Measurements from ENCODE around the gene CDKN1C.
A peak's percentile ranks its signal among the peaks of the same experiment; 100 is the strongest.

DNA sequence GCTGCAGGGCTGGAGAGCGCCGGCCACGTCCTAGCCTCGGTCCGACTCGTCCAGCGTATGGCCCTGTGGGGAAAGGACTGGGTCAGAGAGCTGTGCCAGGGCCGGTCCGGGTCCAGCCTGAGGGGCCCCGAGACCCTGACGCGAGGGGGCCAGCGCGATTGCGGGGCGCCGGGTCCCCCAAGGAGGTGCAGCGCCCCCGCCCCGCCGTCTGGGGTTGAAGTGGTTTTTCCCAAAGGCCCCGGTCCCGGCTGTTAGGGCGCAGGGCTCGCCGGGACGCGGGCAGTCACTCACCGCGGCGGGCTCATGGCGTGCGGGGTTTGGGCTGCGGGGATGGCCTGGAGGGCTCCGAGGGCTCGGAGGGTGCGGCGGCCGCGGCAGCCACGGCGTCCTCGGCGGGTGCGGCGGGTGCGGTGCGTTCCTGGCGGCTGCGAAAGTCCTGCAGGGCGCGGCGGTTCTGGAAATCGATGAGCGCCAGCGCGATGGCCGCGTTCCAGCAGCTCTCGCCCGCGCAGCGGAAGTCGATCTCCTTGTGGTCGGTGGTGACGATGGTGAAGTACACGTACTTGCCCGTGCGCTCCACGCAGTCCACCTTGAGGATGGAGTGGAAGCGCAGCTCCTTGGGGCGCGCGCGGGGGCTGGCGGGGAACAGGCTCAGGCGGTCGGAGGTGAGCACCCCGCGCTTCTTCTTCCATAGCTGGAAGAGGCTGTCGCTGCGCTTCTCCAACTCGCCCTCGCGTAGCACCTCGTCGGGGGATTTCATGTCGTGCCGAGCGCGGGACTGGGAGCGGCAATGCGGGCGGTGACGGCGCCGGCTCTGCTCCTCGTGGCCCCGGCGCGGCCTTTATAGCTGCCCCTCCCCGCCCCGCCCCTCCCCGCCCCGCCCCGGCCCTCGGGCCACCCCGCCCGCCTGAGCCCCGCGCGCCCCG lies 43.3 kb upstream of the CDKN1C start, which contains the start of gene PHLDA2:
- no peak for TF ChIP-seq EP300 (IDR thresholded peaks at IDR 0.05; ENCODE audit: borderline replicate concordance)
- 0 out of 2 replicates have a peak, but pooled peaks have one; percentile 35 for TF ChIP-seq ZBTB7A (IDR thresholded peaks at IDR 0.05; ENCODE audit: low read depth)
- TF ChIP-seq NFIC (IDR thresholded peaks at IDR 0.05), result 0 out of 2 replicates have a peak, but pooled peaks have one; percentile 24
- TF ChIP-seq RAD21 (IDR thresholded peaks at IDR 0.05; ENCODE audit: low read depth), result no peak
- TF ChIP-seq TEAD4 (IDR thresholded peaks at IDR 0.05), result no peak
- TF ChIP-seq USF1 (IDR thresholded peaks at IDR 0.05), result no peak
- TF ChIP-seq, protein P1, sequence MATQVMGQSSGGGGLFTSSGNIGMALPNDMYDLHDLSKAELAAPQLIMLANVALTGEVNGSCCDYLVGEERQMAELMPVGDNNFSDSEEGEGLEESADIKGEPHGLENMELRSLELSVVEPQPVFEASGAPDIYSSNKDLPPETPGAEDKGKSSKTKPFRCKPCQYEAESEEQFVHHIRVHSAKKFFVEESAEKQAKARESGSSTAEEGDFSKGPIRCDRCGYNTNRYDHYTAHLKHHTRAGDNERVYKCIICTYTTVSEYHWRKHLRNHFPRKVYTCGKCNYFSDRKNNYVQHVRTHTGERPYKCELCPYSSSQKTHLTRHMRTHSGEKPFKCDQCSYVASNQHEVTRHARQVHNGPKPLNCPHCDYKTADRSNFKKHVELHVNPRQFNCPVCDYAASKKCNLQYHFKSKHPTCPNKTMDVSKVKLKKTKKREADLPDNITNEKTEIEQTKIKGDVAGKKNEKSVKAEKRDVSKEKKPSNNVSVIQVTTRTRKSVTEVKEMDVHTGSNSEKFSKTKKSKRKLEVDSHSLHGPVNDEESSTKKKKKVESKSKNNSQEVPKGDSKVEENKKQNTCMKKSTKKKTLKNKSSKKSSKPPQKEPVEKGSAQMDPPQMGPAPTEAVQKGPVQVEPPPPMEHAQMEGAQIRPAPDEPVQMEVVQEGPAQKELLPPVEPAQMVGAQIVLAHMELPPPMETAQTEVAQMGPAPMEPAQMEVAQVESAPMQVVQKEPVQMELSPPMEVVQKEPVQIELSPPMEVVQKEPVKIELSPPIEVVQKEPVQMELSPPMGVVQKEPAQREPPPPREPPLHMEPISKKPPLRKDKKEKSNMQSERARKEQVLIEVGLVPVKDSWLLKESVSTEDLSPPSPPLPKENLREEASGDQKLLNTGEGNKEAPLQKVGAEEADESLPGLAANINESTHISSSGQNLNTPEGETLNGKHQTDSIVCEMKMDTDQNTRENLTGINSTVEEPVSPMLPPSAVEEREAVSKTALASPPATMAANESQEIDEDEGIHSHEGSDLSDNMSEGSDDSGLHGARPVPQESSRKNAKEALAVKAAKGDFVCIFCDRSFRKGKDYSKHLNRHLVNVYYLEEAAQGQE (IDR thresholded peaks at IDR 0.05; ENCODE audit: low read depth), result no peak
- TF ChIP-seq FOXM1 (IDR thresholded peaks at IDR 0.05; ENCODE audit: borderline replicate concordance, low read depth), result no peak
- peak; percentile 14; the same call in 1 of the 2 replicates for TF ChIP-seq TCF12 (IDR thresholded peaks at IDR 0.05; ENCODE audit: low read depth)
- TF ChIP-seq YY1 (IDR thresholded peaks at IDR 0.05; ENCODE audit: low read depth), result no peak
- TF ChIP-seq CEBPB (IDR thresholded peaks at IDR 0.05), result no peak
- peak; percentile 90 for TF ChIP-seq MAX (IDR thresholded peaks at IDR 0.05)
- no peak for TF ChIP-seq EGR1 (IDR thresholded peaks at IDR 0.05)
